HG02610 (cell line): ENCODE measurements around the gene FOXE3.

Source experiments
- ATAC-seq: cut with Tn5 transposase; IDR thresholded peaks from one replicate; pipeline ENCODE4 v1.9.1; 2021; ENCODE audit warnings: mild to moderate bottlenecking, moderate library complexity; ENCODE audit not compliant: unreplicated experiment

The FOXE3 gene

DNA sequence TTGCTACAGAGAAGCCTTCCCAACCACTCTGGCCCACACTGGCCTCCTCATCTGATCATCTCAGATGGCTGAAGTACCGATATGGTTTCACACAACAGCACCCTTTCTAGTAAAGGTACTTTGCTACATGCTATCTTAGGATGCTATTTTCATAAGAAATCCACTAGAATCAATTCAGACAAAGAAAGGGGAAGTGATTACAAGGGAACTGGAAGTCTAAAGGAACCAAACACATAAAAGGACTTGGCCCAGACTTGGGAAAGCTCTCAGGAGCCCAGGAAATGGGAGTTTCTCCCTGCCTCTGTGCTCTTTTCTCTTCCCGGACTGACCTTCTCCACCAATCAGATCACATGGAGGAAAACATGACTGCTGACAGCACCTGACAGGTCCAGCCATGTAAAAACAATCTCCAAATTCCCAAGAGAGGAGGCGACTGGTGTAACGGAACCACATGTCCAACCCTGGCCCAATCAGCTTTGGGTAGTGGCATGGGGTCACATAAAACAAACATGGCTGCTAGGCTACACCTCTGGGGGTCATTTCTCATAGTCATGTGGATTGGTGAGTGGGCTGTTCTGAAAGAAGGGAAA, 12.7 kb upstream of the FOXE3 start:
- no peak for ATAC-seq

DNA sequence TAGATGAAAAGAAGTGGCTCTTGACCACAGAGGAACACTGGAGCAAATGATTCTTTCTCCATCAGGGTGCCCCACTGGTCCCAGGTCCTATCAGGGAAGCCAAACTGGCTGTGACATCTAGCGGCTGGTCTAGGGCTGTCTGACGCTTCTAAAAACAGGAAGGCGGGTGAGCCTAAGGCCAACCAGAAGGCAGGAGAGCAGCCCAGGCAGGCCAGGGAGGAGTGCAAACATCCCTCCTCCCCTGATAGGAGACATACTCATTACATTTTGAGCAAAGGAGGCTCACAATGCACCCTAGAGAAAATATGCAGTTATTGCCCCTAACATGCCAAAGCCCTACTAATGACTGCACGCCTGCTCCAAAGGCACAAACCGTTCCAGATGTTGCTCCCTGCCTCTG, 10.4 kb upstream of the FOXE3 start:
- ATAC-seq, result no peak

DNA sequence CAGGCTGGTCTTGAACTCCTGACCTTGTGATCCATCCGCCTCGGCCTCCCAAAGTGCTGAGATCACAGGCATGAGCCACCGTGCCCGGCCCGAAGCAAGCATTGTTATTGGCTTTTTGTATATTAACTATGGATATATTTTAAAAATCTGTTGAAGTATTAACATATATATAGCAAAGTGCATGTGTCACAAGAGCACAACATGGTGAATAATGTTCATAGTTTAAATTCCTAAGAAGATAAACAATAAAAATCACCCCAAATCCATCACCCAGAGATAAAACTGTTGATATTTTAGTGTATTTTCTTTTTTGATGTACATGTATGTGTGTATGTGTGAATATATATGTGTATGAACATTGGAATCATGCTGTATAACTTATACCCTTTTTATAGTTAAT, 9.1 kb upstream of the FOXE3 start:
- ATAC-seq, result no peak

DNA sequence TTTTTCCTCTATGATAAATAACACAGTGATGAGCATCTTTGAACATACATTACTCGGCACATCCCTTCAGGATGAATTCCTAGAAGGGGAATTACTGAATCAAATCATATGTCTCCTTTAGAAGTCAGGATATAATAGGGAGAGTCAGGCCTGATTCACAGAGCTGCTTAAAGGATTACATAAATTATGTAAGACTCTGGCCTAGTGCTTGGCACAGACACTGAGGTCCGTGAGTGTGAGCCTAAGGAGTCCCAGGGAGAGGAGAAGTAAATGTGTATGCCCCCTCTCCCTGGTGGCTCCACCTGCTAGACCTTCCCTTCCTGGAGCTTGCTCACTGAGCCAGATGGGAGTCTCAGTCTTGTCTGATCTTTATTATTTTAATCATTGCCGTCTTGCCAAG, 8.6 kb upstream of the FOXE3 start:
- no peak for ATAC-seq

DNA sequence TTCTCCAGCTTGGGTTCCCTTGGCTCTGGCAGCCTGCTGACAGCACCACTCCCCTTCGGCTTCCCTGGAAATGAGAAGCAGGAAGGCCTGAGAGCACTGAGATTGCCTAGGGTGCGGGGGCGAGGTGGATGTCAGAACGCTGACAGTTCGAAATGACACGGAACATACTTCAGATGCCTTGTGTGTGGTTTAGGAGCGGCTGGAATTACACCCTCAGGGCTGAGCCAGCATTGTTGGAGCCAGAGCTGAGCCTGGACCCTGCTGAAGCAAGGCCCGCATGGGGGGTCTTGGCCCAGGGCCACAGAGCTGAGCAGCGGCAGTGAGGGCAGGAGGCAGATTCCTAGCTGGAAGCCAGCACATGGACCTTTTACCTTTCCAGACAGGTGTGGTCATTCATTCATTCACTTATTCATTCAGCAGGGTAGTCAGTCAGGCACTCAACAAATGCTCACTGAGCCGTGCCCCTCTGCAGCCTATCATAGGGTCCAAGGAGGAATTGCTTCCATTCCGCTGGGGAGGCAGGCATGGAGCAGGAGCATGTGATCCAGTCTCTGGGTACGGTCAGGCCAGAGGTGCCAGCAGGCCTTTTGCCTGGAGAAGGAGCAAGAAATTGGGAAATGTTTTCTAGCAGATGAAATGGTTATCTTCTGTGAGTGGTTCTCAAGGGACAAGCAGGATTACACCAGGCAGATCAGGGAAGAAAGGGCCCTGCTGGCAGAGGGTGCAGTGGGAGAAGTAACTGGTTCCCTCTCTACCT, 6.6 kb upstream of the FOXE3 start:
- no peak for ATAC-seq

DNA sequence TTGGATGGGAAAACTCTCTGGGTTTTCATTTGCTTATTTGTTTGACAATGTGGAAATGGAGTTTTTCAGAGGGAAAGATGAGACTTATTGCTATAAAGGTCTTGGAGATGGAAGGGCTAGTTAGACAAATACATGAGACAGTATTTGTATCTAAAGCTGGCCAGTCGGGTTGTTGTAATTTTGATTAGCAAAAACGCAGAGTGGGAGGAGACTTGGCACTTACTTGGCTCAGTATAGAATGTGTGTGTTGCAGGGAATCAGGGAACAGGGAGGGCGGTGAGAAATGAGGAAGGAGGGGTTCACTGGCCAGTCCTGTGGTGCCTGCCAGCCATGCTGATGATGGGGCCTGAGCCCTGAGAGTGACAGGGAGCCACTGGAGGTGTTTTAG, 6.0 kb upstream of the FOXE3 start:
- no peak for ATAC-seq

DNA sequence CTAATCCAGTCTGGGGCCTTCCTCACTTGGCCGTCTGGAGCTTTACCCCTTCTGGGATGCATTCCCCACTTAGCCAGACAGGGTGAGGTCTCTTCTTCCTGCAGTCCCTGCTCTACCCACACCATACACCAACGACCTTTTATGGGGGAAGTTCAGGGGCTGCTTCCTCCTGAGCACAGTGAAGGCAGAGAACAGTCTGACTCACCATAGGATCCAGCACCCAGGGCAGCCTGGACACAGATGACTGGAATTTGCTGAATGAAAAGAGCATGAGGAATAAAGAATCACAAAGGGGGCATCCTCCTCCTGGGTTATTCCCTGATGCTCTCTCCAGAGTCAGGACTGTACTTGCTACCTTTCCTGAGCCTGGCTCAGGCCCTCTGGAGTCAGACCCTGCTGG, 4.6 kb upstream of the FOXE3 start:
- no peak for ATAC-seq

DNA sequence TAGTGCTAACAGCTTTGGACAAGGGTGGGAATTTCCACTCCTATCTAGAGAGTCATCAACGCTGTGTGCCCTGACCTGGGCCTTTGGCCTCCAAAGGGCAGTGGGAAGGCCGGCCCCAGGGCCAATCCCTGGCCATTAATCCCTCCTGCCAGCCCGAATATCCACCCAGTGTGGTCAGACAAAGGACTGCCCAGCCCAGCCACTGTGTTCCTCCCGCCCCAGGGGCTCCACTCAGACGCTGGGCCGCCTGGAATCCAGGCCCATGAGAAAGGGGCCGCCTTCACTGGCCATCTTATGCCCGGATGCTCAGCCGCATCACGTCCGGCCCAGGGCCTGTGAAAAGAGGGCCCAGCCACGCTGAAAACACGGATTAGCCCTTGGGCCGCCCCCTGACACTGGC, 3.6 kb upstream of the FOXE3 start:
- no peak for ATAC-seq

DNA sequence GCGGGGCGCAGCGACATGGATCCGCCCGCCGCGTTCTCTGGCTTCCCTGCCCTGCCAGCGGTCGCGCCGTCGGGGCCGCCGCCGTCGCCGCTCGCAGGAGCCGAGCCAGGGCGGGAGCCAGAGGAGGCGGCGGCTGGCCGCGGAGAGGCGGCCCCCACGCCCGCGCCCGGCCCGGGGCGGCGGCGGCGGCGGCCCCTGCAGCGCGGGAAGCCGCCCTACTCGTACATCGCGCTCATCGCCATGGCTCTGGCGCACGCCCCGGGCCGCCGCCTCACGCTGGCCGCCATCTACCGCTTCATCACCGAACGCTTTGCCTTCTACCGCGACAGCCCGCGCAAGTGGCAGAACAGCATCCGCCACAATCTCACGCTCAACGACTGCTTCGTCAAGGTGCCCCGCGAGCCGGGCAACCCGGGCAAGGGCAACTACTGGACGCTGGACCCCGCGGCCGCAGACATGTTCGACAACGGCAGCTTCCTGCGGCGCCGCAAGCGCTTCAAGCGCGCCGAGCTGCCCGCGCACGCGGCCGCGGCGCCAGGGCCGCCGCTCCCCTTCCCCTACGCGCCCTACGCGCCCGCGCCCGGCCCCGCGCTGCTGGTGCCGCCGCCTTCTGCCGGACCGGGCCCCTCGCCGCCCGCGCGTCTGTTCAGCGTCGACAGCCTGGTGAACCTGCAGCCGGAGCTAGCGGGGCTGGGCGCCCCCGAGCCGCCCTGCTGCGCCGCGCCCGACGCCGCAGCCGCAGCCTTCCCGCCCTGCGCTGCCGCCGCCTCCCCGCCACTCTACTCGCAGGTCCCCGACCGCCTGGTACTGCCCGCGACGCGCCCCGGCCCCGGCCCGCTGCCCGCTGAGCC, 459 bp downstream of the FOXE3 start:
- no peak for ATAC-seq

DNA sequence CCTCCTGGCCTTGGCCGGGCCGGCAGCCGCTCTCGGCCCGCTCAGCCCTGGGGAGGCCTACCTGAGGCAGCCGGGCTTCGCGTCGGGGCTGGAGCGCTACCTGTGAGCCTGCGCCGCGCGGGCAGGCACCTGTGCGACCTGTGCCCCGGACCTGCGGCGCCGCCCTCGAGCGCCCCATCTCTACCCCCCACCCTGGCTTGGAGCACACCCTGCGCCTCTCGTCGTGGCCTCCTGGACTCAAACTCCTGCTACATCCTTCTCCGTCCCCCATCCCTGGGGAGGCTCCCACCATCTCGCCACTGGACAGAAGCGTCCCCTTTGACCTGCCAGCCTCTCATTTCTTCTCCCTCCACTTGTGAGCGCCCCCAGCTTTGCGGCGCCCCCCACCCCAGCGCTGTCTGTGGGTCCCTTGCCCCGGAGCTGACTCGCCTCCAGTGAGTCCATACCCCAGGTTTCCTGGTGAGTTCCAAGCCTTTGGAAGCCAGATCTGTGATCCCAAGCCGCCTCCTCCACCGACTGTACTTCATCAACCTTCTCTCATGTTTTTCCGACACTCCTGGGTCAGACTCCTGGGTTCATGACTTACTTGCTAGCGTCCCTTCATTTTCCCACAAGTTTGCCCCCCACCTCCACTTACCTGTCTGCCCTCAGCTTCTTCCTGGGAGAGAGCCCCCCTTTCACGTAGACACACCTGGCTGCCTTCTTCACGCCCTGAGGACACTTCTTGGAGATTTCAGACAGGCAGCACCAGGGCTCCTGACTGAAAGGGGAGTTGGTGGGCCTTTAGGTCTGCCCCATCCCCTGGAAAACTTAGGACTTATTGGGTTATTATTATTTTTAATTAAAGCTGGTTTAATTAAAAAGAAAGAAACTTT, 1.3 kb downstream of the FOXE3 start:
- ATAC-seq, result no peak

DNA sequence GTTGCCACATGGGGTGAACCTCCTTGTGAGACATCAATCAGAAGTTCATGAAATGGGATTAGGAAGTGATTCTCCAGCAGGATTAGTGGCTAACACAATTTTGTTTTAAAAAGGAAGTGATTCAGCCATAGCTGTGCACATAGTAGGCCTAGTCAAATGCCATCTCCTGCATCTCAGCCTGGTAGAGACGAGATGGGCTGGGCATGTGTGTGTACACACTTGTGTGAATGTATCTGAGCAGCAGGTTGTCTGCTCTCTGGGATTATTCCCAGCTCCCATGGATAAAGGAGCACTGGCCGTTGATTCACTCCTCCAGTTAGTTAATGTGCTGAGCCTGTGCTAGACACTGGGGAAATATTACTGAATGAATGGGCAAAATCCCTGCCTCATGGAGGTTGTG, 2.0 kb downstream of the FOXE3 start:
- ATAC-seq, result no peak

DNA sequence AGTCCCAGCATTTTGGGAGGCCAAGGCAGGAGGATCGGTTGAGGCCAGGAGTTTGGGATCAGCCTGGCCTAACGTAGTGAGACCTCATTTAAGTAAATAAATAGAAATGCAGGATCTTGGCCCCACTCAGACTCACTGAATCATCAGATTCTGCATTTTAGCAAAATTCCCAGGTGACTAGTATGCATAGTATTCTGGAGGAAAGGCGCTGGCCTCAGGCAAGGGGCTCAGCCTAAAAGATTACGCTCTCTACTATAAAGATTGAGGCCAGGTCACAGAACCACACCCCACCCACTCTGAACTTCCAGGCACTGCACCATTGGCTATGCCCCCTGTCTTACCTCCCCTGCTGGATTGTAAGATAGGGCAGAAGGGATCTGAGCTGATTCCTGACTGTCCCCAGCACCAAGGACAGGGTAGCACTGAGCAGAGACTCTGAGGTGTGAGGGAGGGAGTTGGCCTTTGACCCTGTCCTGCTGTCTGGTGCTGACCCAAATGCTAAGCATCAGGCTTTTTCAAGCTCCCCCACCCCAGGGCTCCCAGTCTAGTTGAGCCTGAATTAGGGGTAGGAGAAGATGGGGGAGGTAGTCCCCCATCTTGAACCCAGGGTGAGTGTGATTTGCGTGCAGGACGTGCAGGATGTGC, 2.7 kb downstream of the FOXE3 start:
- no peak for ATAC-seq

DNA sequence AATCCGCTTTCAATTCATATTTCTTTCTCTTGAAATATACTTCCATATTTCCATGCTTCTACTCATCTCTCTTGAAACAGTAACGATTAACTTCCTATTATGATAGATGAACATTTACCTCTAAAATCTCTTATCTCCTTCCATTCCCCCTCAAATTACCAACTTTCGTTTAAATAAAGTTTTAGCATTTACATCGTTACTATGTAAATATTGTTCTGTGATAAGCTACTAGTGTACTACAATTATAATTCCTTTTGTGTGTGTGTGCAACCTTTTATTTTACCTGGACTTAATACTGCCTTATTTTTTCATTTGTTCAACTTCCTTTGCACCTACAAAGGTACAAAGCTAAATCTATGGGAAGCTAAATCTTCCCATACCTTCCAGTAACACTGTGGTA, 4.5 kb downstream of the FOXE3 start:
- ATAC-seq, result no peak

DNA sequence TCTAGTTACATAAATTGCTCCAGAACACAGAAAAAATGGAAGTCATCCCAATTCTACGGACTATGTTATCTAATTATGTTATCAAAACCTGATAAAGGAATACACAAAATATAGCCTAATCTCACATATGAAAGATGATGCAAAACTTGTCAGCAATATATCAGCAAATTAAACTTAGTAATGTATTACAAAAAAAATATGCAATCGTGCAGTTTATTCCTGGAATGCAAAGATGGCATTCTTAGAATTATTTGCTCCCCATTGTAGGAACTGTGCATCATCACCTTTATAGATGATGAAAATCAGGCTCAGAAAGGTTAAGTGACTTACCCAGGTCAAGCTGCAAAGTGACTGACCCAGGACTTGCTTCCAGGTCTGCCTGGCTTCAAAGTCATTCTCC, 7.8 kb downstream of the FOXE3 start:
- ATAC-seq, result no peak

DNA sequence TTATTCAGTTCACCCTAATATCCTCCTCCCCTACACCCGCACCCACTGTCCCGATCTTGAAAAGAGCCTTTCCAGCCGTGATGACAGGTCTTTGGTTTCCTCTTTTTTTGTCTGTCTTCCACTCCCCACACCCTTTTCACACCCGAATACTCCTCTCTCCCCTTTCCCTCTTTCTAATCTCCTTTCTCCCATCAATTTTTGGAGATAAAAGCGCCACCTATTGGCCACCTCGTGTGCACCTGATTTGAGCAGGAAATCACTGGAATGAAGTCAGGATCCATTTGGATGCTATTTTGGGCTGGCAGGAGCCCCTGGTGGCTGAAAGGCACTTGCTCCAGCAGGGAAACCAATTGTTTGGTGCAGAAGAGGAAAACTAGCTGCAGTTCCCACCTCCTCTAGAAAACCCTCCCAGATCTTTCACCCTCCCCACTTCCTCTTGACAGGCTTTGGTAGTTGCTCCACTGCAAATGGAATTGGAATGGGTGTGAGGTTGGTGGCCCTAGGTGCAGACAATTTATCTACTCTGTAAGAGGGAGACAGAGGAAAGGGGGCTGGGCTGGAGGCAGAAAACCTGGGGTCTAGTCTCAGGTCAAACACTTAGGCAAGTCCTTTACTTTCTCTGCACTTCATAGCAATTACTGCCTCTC, 8.4 kb downstream of the FOXE3 start:
- ATAC-seq, result no peak

DNA sequence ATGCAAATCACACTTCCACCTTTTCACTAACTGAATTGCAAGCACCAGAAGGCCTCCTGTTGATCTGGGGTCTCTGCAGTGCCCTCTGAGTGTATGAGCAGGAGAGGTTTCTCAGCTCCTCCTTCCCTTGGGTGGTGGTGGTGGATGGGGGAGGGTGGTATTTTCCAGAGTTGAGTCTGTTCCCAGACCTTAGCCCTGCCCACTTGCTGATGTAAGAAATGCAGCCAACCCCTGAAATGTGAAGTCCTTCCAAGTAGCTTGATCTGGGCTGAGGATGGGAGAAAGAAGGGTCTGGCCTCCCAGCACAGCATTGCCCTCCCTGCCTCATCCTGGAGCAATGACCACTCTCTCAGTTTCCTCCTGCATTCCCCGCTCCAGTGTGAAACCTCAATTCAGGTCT, 15.4 kb downstream of the FOXE3 start:
- ATAC-seq, result no peak

DNA sequence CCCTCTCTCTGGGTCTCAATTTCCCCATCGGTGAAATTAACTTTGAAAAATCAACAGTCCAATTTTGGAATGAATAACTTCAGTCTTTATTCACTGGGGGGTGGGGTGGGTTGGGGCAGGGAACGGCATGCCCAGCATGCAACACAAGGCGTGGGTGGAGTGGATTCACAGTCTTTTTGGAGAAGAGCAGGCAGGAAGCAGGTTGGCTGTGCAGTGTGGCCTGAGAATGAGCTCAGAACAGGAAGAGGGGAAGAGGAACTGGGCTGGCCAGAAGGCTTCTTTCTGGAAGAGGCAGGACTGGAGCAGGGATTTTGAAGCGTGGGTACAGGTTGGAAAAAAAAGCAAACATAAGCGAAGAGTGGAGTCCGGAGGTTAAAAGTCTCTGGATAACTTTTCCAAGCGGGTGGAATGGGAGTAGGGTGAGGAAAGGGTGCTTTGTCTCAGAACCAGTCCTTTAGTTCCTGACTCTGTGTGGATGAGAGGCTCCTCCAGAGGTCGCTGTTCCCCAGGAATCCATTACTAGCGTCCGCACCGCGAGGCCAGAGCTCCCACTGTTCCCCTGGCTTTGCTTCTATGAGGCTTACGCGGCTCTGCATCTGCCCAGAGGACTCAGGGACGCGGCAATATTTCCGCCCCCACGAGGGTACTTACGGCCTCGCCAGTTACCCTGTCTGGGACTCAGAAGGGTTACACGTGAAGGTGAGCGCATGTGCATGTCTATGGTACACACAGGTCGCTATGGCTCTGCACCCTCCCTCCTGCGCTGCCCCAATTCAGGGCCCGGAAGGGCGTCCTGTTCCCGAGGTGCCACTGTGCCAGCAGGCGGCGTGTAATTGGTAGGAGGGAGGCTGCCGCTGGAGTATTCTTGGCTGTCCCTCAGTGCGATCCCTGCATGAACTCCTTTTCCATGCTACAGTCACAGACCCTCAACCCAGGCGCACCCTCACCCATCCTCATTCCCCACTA, 16.3 kb downstream of the FOXE3 start:
- peak; percentile 40 for ATAC-seq

DNA sequence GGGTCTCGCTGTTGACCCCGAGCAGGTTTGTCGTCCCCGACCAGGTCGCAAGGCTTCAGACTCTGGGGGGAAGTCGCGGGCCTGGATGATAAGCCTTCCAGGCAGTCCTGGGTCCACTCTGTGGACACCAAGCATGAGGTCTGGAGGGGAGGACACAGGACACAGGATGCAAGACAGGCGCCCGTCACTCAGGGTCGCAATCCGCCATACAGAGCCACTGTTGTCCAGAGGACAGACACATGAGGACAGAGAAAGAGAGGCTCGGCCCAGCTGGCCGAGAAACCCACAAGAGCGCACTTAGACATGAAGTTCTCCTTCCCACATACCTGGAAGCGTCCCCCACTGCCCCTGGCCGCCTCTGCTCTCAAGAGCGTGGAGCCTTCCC, 16.9 kb downstream of the FOXE3 start:
- no peak for ATAC-seq

DNA sequence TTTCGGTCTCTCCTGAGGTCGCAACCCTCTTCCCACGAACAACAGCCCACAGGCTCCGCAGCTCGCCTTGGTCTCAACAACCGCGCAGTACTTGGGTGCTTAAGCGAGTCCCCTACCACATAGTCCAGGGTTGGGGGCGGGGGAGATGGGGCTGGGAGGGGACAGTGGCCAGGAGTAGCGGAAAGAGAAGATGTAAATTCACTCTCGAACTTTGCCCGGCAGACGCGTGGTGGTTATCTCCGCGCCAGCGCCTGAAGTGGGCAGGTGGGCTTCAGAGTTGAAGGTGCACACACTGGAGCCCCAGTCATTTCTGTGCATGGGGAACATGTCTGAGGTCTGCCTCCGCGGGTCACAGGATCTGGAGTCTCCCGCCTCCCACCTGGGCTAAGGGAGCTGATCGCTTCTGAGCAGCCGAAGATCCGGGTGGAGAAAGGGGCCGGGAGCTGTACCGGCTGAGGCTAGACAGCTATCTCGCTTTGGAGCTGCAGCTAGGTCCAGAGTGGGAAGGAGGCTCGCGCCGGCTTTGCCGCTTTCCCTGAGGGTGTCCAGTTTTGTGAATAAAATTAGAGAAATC, 17.5 kb downstream of the FOXE3 start:
- ATAC-seq, result no peak
